Vagina (tissue), 2 donors: Measurements from ENCODE around the gene PIH1D1.
"Not testable (repeated sequence)": the region's sequence is repeated elsewhere in the genome, so short reads cannot be mapped to it uniquely, and the experiment has no call there.

ENCODE experiments used
- POLR2A ChIP-seq, 2 donors: fragments of 450-650 bp; IDR thresholded peaks; one replicate each; pipeline ENCODE4 v1.6.1; 2017; ENCODE audit warnings: antibody characterized with exemption in 2 of 2, mild to moderate bottlenecking in 2 of 2, moderate library complexity in 2 of 2
- POLR2AphosphoS5 ChIP-seq, 2 donors: sonication (generic); formaldehyde crosslinking; IDR thresholded peaks; one replicate each; pipeline ENCODE4 v1.9.0; 2017; ENCODE audit warnings: antibody characterized with exemption in 2 of 2, mild to moderate bottlenecking in 2 of 2, low read depth in 1 of 2; ENCODE audit not compliant: insufficient read depth in 1 of 2
- TF ChIP-seq, protein P1 (sequence below), 3 experiments: fragments of 450-650 bp in 2 of 3; fragments of 200-600 bp in 1 of 3; sonication (generic) in 1 of 3; IDR thresholded peaks; one replicate each; pipeline ENCODE4 v1.5.1; 2017 to 2019; ENCODE audit warnings: antibody characterized with exemption in 3 of 3, mild to moderate bottlenecking in 2 of 3, moderate library complexity in 2 of 3

DNA sequence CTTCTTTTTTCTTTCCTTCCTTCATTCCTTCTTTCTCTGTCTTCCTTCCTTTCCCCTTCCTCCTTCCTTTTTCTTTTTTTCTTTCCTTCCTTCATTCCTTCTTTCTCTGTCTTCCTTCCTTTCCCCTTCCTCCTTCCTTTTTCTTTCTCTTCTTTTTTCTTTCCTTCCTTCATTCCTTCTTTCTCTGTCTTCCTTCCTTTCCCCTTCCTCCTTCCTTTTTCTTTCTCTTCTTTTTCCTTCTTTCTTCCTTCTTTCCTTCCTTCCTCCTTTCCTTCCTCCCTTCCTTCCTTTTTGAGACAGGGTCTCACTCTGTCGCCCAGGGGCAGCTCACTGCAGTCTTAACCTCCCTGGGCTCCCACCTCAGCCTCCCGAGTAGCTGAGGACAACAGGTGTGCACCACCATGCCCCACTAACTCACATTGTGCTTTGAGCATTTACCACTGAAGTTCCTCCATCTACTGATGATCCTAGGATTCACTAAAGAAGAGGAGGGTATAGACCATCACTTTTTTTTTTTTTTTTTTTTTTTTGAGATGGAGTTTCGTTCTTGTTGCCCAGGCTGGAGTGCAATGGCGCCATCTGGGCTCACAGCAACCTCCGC, 7.4 kb downstream of the PIH1D1 start:
- TF ChIP-seq, protein P1, sequence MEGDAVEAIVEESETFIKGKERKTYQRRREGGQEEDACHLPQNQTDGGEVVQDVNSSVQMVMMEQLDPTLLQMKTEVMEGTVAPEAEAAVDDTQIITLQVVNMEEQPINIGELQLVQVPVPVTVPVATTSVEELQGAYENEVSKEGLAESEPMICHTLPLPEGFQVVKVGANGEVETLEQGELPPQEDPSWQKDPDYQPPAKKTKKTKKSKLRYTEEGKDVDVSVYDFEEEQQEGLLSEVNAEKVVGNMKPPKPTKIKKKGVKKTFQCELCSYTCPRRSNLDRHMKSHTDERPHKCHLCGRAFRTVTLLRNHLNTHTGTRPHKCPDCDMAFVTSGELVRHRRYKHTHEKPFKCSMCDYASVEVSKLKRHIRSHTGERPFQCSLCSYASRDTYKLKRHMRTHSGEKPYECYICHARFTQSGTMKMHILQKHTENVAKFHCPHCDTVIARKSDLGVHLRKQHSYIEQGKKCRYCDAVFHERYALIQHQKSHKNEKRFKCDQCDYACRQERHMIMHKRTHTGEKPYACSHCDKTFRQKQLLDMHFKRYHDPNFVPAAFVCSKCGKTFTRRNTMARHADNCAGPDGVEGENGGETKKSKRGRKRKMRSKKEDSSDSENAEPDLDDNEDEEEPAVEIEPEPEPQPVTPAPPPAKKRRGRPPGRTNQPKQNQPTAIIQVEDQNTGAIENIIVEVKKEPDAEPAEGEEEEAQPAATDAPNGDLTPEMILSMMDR (IDR thresholded peaks at IDR 0.05), result not testable (repeated sequence)
- TF ChIP-seq POLR2A (IDR thresholded peaks at IDR 0.05); POLR2AphosphoS5 (IDR thresholded peaks at IDR 0.05; ENCODE audit: insufficient read depth in 1 of 2, low read depth in 1 of 2): not testable (repeated sequence)
